Measurements from ENCODE around the gene DLX1. TPM values are rescaled to one million over a fixed set of nuclear protein-coding genes. Genes with fewer than 3 reads are reported as not detected.
"Not testable (repeated sequence)": the region's sequence is repeated elsewhere in the genome, so short reads cannot be mapped to it uniquely, and the experiment has no call there.

Gene DLX1
- total and polyA plus RNA-seq, 4 donors: 0.14 to 0.61 (median 0.29) TPM; not detected in 1

DNA sequence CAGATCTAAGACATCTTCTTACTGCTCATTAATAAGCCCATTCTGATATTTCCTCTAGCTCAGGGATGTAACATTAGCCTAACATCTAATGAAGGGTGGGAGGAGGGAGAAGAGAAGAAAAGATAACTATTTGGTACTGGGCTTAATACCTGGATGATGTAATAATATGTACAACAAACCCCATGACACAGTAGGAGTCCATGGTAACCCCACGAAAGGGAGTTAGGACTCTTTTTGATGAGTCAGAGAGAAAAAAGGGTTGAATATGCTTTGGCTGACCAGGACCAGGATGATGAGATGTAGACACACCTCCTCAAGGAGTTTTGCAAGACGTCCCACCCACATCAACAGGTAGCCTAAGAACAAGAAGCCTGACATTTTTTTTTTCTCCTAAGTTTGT, 51.8 kb downstream of the DLX1 start:
- no peaks in the 10 kb centered on the region for H3K9me3 ChIP-seq (ENCODE audit: control insufficient read depth, insufficient read depth, low read length)
- no peak overlapping the region for H3K27ac ChIP-seq (ENCODE audit: low read depth, low read length)
- H3K4me3 ChIP-seq (ENCODE audit: low read depth, low read length): no peak overlapping the region
- no peak for DNase-seq (ENCODE audit: low read depth in 4 of 6, low spot score in 6 of 6)
- no peaks in the 10 kb centered on the region for H3K27me3 ChIP-seq (ENCODE audit: control insufficient read depth, insufficient read depth, low read length)
- H3K36me3 ChIP-seq (ENCODE audit: control insufficient read depth, insufficient read depth, low read length): no peaks in the 10 kb centered on the region
- no peaks in the 10 kb centered on the region for H3K4me1 ChIP-seq (ENCODE audit: control insufficient read depth, insufficient read depth, low read length)
- no CpG with 5 or more reads among the region's 2 CpGs for WGBS (ENCODE audit: insufficient coverage)

DNA sequence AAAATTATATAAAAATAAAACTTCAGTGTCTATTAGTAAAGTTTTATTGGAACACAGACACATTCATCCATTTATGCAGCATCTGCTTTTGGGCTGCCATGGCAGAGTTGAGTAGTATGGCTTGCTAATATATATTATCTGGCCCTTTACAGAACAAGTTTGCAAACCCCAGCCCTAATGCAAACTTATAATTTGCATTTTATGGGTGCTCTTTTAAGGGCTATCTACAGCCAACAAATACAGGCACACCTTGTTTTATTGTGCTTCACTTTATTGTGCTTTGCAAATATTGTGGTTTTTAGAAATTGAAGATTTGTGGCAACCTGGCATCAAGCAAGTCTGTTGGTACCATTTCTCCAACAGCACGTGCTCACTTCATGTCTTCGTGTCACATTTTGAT, 52.6 kb downstream of the DLX1 start:
- Histone ChIP-seq H3K4me1 (ENCODE audit: control insufficient read depth, insufficient read depth, low read length) (no peaks in the 10 kb centered on the region), H3K4me3 (ENCODE audit: low read depth, low read length) (no peak overlapping the region), H3K27me3 (ENCODE audit: control insufficient read depth, insufficient read depth, low read length) (no peaks in the 10 kb centered on the region), H3K27ac (ENCODE audit: low read depth, low read length) (no peak overlapping the region), H3K36me3 (ENCODE audit: control insufficient read depth, insufficient read depth, low read length) (no peaks in the 10 kb centered on the region), H3K9me3 (ENCODE audit: control insufficient read depth, insufficient read depth, low read length) (no peaks in the 10 kb centered on the region)
- no CpG with 5 or more reads among the region's 2 CpGs for WGBS (ENCODE audit: insufficient coverage)
- no peak for DNase-seq (ENCODE audit: low read depth in 4 of 6, low spot score in 6 of 6)

DNA sequence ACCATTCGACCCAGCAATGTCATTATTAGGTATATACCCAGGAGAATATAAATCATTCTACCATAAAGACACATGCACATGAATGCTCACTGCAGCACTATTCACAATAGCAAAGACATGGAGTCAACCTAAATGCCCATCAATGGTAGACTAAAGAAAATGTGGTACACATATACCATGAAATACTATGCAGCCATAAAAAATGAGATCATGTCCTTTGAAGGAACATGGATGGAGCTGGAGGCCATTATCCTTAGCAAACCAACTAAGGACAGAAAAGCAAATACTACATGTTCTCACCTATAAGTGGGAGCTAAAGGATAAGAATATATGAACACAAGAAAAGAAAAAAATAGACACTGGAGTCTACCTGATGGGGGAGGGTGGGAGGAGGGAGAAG, 53.4 kb downstream of the DLX1 start:
- no CpG with 5 or more reads among the region's 1 CpG for WGBS (ENCODE audit: insufficient coverage)
- H3K36me3 ChIP-seq (ENCODE audit: control insufficient read depth, insufficient read depth, low read length); H3K4me1 ChIP-seq (ENCODE audit: control insufficient read depth, insufficient read depth, low read length); H3K9me3 ChIP-seq (ENCODE audit: control insufficient read depth, insufficient read depth, low read length); H3K4me3 ChIP-seq (ENCODE audit: low read depth, low read length); H3K27ac ChIP-seq (ENCODE audit: low read depth, low read length); DNase-seq (ENCODE audit: low read depth in 4 of 6, low spot score in 6 of 6); H3K27me3 ChIP-seq (ENCODE audit: control insufficient read depth, insufficient read depth, low read length): not testable (repeated sequence)

Other genes starting within 250 kb of the DLX1 start
- gene SLC25A12, start 191.3 kb upstream of the DLX1 start, total RNA-seq: 10 to 100 TPM; 35.9 to 87.9 TPM
- gene SLC25A12, start 191.3 kb upstream of the DLX1 start, polyA plus RNA-seq (ENCODE audit: insufficient read length in 2 of 2): 10 to 100 TPM; 51.7 to 57.3 TPM
- gene HAT1, start 163.0 kb upstream of the DLX1 start, total RNA-seq: 10 to 100 TPM; 46.2 to 53.5 TPM
- 10 to 100 TPM; 39.3 to 46.9 TPM for gene HAT1, start 163.0 kb upstream of the DLX1 start, polyA plus RNA-seq (ENCODE audit: insufficient read length in 2 of 2)
- 10 to 100 TPM in 1 of 2 donors, 1 to 10 TPM in 1; 9.6 to 13.0 TPM for gene METAP1D, start 85.6 kb upstream of the DLX1 start, total RNA-seq
- gene METAP1D, start 85.6 kb upstream of the DLX1 start, polyA plus RNA-seq (ENCODE audit: insufficient read length in 2 of 2): 10 to 100 TPM; 10.1 to 10.6 TPM
- gene DLX2, start 17.4 kb downstream of the DLX1 start, total RNA-seq: under 1 TPM in 1 of 2 donors, not detected in 1; 0.28 TPM
- gene DLX2, start 17.4 kb downstream of the DLX1 start, polyA plus RNA-seq (ENCODE audit: insufficient read length in 2 of 2): not detected

All from spinal cord (tissue), 10 donors.